CD4-positive, alpha-beta T cell treated with Interleukin-15 for 1 hour (primary cell): ENCODE measurements around the gene MRPS18B.
"Not testable (repeated sequence)": the region's sequence is repeated elsewhere in the genome, so short reads cannot be mapped to it uniquely, and the experiment has no call there.

Experiments
- DNase-seq: peaks from one replicate; pipeline ENCODE4 v3.0.0-alpha.2; 2020

MRPS18B gene

GRCh38 chr6:30644769-30645168 lies 27.1 kb downstream of the MRPS18B start:
- DNase-seq = no peak

- DNase-seq = no peak
These were observed 28.3 kb downstream of the MRPS18B start for GRCh38 chr6:30645989-30646388.

DNA sequence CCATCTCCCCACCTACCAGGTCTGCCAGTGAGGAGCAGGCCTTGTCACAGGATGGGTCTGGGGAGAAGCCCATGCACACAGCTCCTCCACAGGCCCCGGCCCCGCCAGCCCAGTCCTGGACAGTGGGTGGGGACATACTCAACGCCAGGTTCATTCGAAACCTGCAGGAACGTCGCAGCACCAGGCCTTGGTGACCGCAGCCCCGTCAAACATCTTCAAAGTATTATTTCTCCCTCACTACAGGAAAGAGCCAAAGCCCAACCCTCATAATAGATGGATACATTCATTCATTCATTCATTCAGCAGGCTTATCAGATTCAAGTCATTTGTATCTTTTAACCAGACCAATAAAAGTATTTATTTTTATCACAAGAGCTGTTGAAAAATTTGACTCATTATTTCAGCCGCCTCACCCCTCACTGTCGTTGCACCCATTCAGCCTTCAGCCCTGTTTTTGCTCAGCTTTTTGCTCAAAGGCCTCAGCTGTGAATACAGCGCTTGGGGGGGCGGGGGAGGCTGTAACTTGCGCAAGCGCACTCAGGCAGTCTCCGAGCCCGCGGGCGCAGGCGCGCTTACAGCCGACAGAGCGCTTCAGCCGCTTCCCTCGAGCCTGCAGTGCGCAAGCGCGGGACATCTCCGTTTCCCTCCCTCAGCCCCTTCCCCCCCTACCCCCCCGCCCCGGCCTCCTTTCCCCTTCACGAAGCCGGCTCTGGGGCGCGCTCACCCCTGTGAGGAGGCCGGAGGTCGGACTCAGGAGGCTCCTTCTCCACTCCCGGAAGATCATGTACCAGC lies 29.0 kb downstream of the MRPS18B start, which contains the start of gene C6orf136:
C6orf136 (plus strand) TSS at position 684 of the 792 bp plus-strand sequence; CDS start at position 783, 99 bp downstream.
- DNase-seq = peak; percentile 97

DNA sequence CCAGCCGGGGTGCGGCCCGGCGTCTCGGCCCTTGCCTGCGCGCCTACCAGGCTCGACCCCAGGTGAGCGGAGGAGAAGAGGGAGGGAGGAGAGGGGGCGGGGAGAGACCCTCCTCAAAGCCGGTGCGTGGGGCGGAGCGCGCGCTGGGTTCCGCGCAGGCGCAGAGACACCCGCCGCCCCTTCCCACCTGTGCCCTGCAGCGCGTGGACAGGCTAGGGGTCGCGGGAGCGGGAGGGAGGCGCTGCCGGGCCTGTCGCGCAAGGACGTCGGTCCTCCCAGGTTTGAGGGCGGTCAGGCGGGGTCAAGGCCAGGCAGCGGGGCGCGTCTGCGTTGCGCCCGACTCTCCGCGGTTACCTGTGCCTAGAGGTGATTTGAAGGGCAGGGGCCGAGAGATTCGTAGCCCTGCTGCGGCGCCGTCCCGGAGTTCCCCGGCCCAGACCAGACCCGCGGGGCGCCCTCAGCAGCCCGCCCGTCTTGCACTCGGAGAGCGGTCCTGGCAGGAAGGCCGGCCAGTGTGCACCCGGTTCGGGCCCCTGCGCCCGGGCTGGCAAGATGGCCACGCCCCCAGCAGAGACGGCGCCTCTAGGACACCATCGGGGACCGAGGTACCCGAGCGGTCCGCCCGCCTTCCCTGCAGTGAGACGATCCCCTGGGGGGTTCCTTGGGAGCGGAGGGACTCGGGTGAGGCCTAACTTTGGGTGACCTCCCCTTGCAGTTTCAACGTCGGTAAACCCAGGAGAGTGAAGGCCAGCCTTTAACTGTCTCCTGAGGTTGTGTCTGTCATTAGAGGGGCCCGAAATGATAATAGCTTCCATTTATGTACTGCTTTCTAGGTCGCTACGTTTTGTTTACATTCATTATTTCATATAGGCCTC lies 29.8 kb downstream of the MRPS18B start:
- DNase-seq = peak; percentile 74

GRCh38 chr6:30651143-30651542 lies 33.5 kb downstream of the MRPS18B start:
- no peak for DNase-seq

DNA sequence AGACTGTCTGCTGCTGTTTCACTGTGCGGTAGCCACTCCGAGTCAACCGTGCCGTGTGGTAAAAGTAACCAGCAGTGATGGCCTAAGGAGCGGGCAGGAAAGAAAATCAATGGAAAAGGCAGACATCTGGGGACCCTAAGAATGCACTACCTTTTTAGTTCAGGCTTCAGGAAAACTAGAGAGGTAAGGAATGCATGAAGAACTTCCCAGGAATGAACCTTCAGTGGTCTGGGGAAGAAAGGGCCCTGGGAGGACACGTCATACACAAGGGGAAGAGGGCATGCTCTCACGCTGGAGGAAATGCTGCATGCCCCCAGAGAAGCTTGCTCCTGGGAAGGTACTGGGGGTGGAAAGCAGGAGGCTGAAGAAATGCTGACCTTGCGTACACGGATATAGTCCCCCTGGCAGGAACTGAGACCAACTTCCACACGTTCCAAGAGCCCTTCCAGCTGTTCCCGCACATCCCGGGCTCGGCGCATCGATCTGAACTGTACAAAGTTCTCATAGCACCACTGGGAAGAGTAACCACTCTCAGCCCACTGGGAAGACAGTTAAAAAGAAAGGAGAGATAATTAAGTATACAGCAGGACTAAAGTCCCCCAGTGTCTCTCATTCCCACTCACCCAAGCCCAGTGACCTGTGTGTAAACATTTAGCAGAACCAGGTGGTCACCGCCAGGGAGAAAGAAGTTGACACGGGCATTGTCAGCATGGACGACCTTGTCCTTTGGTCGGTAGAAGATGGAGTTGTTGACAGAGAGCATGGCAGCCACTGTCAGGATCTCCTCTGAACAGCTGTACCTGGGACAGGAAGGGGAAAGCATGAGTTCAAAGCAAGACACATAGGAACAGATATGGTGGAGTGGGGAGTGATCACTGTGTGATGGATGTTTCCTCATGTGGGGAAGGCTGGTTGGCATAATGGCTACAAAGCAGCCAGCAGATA lies 37.4 kb downstream of the MRPS18B start:
- DNase-seq = no peak

- DNase-seq = no peak
These were observed 38.1 kb downstream of the MRPS18B start for GRCh38 chr6:30655743-30656094.

GRCh38 chr6:30656513-30656912 lies 38.9 kb downstream of the MRPS18B start:
- DNase-seq = peak; percentile 50

- no peak for DNase-seq
These were observed 39.8 kb downstream of the MRPS18B start for GRCh38 chr6:30657454-30657853.

- DNase-seq = not testable (repeated sequence)
These were observed 40.3 kb downstream of the MRPS18B start for GRCh38 chr6:30657922-30658321.

- no peak for DNase-seq
These were observed 47.5 kb downstream of the MRPS18B start for GRCh38 chr6:30664994-30665767.

DNA sequence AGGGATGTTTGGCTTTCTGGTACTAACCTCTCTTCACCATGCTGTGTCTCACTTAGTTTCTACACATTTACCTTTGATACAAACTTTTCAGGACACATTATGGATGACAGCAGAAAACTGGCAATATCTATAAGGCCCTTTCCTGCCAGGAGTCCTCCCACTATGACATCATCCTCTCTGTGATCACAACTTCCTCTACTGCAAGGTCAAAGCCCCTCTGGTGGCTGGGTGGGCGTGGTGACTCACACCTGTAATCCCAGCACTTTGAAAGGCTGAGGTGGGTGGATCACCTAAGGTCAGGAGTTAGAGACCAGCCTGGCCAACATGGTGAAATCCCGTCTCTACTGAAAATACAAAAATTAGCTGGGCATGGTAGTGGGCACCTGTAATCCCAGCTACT lies 48.7 kb downstream of the MRPS18B start:
- DNase-seq = not testable (repeated sequence)

GRCh38 chr6:30670760-30671527 lies 53.3 kb downstream of the MRPS18B start:
- no peak for DNase-seq

- peak; percentile 91 for DNase-seq
These were observed 55.0 kb downstream of the MRPS18B start, which contains the start of gene DHX16 for GRCh38 chr6:30672445-30673253. TSS of gene DHX16 (minus strand) at chr6:30673006. CDS start at chr6:30672841, 165 bp downstream.
